HepG2 (cell line): ENCODE results near the gene HSPA1L. TPM values are rescaled to one million over a fixed set of nuclear protein-coding genes. Genes with fewer than 3 reads are reported as not detected.
A peak's percentile ranks its signal among the peaks of the same experiment; 100 is the strongest.

Experiments used
- IRF9 ChIP-seq: sonication (generic); formaldehyde crosslinking; IDR thresholded peaks from 2 replicates; pipeline ENCODE4 v1.8.0; 2022; ENCODE audit warnings: missing genetic modification reagents, mild to moderate bottlenecking, borderline replicate concordance
- PBX3 ChIP-seq: sonication (generic); formaldehyde crosslinking; IDR thresholded peaks from 2 replicates; pipeline ENCODE4 v1.8.1; 2023; ENCODE audit warnings: missing genetic modification reagents, inconsistent platforms, borderline replicate concordance
- ZC3H4 ChIP-seq: sonication (generic); formaldehyde crosslinking; IDR thresholded peaks from 2 replicates; pipeline ENCODE4 v1.4.0; 2020; ENCODE audit warnings: missing genetic modification reagents, borderline replicate concordance
- ZNF225 ChIP-seq: sonication (generic); formaldehyde crosslinking; IDR thresholded peaks from 2 replicates; pipeline ENCODE4 v1.4.0; 2020; ENCODE audit warnings: mild to moderate bottlenecking, missing genetic modification reagents
- ZNF510 ChIP-seq: sonication (generic); formaldehyde crosslinking; IDR thresholded peaks from 2 replicates; pipeline ENCODE4 v1.4.0; 2020; ENCODE audit warnings: low read depth, mild to moderate bottlenecking, missing genetic modification reagents
- polyA plus RNA-seq, 8 experiments: library from polyadenylated mRNA; depleted of rRNA in 3 of 8; stranded (reverse) in 7 of 8; unstranded in 1 of 8; fragments of >200 nt; fragmentation: Illumina TruSeq in 4 of 8; extraction: Trizol in 4 of 8; gene quantifications; 2 replicates each; pipeline versions ENCODE4 v1.2.1 to v1.2.3, GENCODE V29; 2011 to 2016; ENCODE audit warnings: low read depth in 4 of 8, missing spikeins in 1 of 8, mixed read lengths in 1 of 8; ENCODE audit not compliant: insufficient read depth in 1 of 8
- total RNA-seq, 5 experiments: library from RNA; depleted of rRNA; stranded (reverse); fragments of >200 nt; fragmentation: Illumina TruSeq; extraction: Trizol; gene quantifications; 2 replicates each; pipeline ENCODE4 v1.2.3, GENCODE V29; 2016; ENCODE audit warnings: low read depth in 1 of 5
- TF ChIP-seq, protein P1 (sequence below), 2 experiments: sonication (generic) in 1 of 2; formaldehyde crosslinking in 1 of 2; IDR thresholded peaks; 2 replicates each; pipeline versions ENCODE4 v1.4.0 to v1.6.1; 2016 to 2020; ENCODE audit warnings: borderline replicate concordance in 1 of 2, low read depth in 1 of 2, mild to moderate bottlenecking in 1 of 2, missing genetic modification reagents in 1 of 2
- TF ChIP-seq, protein P2 (sequence below): sonication (generic); formaldehyde crosslinking; IDR thresholded peaks from 2 replicates; pipeline ENCODE4 v1.5.0; 2020; ENCODE audit warnings: mild to moderate bottlenecking, missing genetic modification reagents, moderate library complexity
- TF ChIP-seq, protein P3 (sequence below), 2 experiments: fragments of 450-650 bp in 1 of 2; sonication (generic) in 1 of 2; formaldehyde crosslinking in 1 of 2; IDR thresholded peaks; 2 replicates each; pipeline versions ENCODE4 v1.6.1 to v1.8.0; 2016 to 2022; ENCODE audit warnings: antibody characterized with exemption in 1 of 2, mild to moderate bottlenecking in 1 of 2, missing genetic modification reagents in 1 of 2

HSPA1L gene
- total and polyA plus RNA-seq, 2 of the 13 experiments (the other 11 are each of a cell fraction or from before 2014, with no cell fraction given), result 0.55 to 1.0 TPM

DNA sequence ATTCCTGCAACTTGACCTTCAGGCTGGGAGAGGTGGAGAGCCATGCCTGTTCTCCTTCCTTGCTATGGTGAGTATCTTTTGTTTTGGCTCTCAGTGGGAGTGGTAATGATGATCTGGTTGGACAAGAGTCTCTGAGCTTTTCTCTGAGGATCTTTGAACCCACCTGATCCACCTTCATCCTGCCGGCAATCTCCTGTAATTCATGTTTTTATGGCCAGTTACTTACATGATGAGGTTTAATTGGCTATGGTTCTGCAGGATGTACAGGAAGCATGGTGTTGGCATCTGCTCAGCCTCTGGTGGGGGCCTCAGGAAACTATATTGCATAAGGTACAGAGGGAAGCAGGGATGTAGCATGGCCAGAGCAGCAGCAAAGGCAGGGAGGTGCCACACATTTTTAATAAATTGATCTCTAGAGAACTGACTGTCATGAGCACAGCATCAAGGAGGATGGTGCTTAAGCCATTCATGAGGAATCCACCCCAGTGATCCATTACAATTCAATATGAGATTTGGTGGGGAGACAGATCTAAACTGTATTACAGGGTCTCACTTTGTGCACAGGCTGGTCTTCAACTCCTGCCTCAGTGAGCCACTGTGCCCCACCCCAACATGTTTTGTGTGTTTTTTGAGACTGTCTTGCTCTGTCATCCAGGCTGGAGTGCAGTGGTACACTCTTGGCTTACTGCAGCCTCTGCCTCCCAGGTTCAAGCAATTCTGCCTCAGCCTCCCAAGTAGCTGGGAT is 22.5 kb upstream of the HSPA1L start (continued):
- TF ChIP-seq, protein P1, sequence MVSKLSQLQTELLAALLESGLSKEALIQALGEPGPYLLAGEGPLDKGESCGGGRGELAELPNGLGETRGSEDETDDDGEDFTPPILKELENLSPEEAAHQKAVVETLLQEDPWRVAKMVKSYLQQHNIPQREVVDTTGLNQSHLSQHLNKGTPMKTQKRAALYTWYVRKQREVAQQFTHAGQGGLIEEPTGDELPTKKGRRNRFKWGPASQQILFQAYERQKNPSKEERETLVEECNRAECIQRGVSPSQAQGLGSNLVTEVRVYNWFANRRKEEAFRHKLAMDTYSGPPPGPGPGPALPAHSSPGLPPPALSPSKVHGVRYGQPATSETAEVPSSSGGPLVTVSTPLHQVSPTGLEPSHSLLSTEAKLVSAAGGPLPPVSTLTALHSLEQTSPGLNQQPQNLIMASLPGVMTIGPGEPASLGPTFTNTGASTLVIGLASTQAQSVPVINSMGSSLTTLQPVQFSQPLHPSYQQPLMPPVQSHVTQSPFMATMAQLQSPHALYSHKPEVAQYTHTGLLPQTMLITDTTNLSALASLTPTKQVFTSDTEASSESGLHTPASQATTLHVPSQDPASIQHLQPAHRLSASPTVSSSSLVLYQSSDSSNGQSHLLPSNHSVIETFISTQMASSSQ (IDR thresholded peaks at IDR 0.05; ENCODE audit: low read depth), result no peak
- TF ChIP-seq, protein P1 (CRISPR knock-in tag; IDR thresholded peaks at IDR 0.05; ENCODE audit: borderline replicate concordance), result peak; percentile 39; the same call in 1 of the 2 replicates
- TF ChIP-seq ZC3H4, result 0 out of 2 replicates have a peak, but pooled peaks have one; percentile 33
- TF ChIP-seq PBX3 (CRISPR knock-in tag), result no peak
- TF ChIP-seq ZNF225 (CRISPR knock-in tag), result no peak
- TF ChIP-seq, protein P2, sequence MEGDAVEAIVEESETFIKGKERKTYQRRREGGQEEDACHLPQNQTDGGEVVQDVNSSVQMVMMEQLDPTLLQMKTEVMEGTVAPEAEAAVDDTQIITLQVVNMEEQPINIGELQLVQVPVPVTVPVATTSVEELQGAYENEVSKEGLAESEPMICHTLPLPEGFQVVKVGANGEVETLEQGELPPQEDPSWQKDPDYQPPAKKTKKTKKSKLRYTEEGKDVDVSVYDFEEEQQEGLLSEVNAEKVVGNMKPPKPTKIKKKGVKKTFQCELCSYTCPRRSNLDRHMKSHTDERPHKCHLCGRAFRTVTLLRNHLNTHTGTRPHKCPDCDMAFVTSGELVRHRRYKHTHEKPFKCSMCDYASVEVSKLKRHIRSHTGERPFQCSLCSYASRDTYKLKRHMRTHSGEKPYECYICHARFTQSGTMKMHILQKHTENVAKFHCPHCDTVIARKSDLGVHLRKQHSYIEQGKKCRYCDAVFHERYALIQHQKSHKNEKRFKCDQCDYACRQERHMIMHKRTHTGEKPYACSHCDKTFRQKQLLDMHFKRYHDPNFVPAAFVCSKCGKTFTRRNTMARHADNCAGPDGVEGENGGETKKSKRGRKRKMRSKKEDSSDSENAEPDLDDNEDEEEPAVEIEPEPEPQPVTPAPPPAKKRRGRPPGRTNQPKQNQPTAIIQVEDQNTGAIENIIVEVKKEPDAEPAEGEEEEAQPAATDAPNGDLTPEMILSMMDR (CRISPR knock-in tag), result no peak
- 0 out of 2 replicates have a peak, but pooled peaks have one; percentile 36 for TF ChIP-seq ZNF510 (CRISPR knock-in tag)
- TF ChIP-seq, protein P3, sequence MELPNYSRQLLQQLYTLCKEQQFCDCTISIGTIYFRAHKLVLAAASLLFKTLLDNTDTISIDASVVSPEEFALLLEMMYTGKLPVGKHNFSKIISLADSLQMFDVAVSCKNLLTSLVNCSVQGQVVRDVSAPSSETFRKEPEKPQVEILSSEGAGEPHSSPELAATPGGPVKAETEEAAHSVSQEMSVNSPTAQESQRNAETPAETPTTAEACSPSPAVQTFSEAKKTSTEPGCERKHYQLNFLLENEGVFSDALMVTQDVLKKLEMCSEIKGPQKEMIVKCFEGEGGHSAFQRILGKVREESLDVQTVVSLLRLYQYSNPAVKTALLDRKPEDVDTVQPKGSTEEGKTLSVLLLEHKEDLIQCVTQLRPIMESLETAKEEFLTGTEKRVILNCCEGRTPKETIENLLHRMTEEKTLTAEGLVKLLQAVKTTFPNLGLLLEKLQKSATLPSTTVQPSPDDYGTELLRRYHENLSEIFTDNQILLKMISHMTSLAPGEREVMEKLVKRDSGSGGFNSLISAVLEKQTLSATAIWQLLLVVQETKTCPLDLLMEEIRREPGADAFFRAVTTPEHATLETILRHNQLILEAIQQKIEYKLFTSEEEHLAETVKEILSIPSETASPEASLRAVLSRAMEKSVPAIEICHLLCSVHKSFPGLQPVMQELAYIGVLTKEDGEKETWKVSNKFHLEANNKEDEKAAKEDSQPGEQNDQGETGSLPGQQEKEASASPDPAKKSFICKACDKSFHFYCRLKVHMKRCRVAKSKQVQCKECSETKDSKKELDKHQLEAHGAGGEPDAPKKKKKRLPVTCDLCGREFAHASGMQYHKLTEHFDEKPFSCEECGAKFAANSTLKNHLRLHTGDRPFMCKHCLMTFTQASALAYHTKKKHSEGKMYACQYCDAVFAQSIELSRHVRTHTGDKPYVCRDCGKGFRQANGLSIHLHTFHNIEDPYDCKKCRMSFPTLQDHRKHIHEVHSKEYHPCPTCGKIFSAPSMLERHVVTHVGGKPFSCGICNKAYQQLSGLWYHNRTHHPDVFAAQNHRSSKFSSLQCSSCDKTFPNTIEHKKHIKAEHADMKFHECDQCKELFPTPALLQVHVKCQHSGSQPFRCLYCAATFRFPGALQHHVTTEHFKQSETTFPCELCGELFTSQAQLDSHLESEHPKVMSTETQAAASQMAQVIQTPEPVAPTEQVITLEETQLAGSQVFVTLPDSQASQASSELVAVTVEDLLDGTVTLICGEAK (IDR thresholded peaks at IDR 0.05), result no peak
- TF ChIP-seq, protein P3 (CRISPR knock-in tag; IDR thresholded peaks at IDR 0.05), result no peak
- no peak for TF ChIP-seq IRF9 (CRISPR knock-in tag)
